Measurements from ENCODE around the gene DIPK1A.

DIPK1A gene

GRCh38 chr1:92961131-92961895, at the start of gene DIPK1A:
Gene DIPK1A, minus strand, starts transcription at chr1:92961462. Its CDS starts 33 bp downstream, at chr1:92961429.
- peak; percentile 79 for DNase-seq

- DNase-seq: no peak
Observed at GRCh38 chr1:93007941-93008577, 46.8 kb upstream of the DIPK1A start.

- no peak for DNase-seq
Observed at GRCh38 chr1:93005252-93005598, 44.0 kb upstream of the DIPK1A start.

- DNase-seq: no peak
Observed at GRCh38 chr1:93004566-93005251, 43.4 kb upstream of the DIPK1A start.

GRCh38 chr1:93003981-93004380, 42.7 kb upstream of the DIPK1A start:
- DNase-seq: no peak

- no peak for DNase-seq
Observed at GRCh38 chr1:93002781-93003180, 41.5 kb upstream of the DIPK1A start.

GRCh38 chr1:93001893-93002292, 40.6 kb upstream of the DIPK1A start:
- no peak for DNase-seq

- no peak for DNase-seq
Observed at GRCh38 chr1:93000751-93001175, 39.5 kb upstream of the DIPK1A start.

GRCh38 chr1:93000291-93000690, 39.0 kb upstream of the DIPK1A start:
- no peak for DNase-seq

- DNase-seq: no peak
Observed at GRCh38 chr1:92998821-92999220, 37.6 kb upstream of the DIPK1A start.

- no peak for DNase-seq
Observed at GRCh38 chr1:92995441-92996430, 34.5 kb upstream of the DIPK1A start.

GRCh38 chr1:92994105-92994712, 32.9 kb upstream of the DIPK1A start:
- DNase-seq: peak; percentile 81

- no peak for DNase-seq
Observed at GRCh38 chr1:92993581-92993980, 32.3 kb upstream of the DIPK1A start.

GRCh38 chr1:92992877-92993276, 31.6 kb upstream of the DIPK1A start:
- no peak for DNase-seq

GRCh38 chr1:92992054-92992453, 30.8 kb upstream of the DIPK1A start:
- DNase-seq: no peak

GRCh38 chr1:92990828-92991227, 29.6 kb upstream of the DIPK1A start:
- DNase-seq: no peak

GRCh38 chr1:92989936-92990583, 28.8 kb upstream of the DIPK1A start:
- no peak for DNase-seq

- DNase-seq: no peak
Observed at GRCh38 chr1:92989253-92989652, 28.0 kb upstream of the DIPK1A start.

GRCh38 chr1:92987462-92987861, 26.2 kb upstream of the DIPK1A start:
- DNase-seq: no peak

- no peak for DNase-seq
Observed at GRCh38 chr1:92985101-92985500, 23.8 kb upstream of the DIPK1A start.

- DNase-seq: no peak
Observed at GRCh38 chr1:92980732-92981647, 19.7 kb upstream of the DIPK1A start.

Measured in COR-L47 (cell line).